ENCODE results near the gene OR10T2. TPM values are rescaled to one million over a fixed set of nuclear protein-coding genes. Genes with fewer than 3 reads are reported as not detected.

The OR10T2 gene
- total RNA-seq, 4 donors from 2014 or later, result not detected

GRCh38 chr1:158425027-158425426 lies 25.8 kb upstream of the OR10T2 start:
- H3K9me3 ChIP-seq, result no peaks in the 10 kb centered on the region
- no peaks in the 10 kb centered on the region for H3K4me1 ChIP-seq
- intact Hi-C loops (cut with DNase I; ENCODE audit: low total_unique reads), result no loop called here
- no peaks in the 10 kb centered on the region for H3K36me3 ChIP-seq
- TF ChIP-seq CTCF (IDR thresholded peaks at IDR 0.05) (no peak), POLR2A (IDR thresholded peaks at IDR 0.05) (no peak)
- H3K27ac ChIP-seq, result no peak overlapping the region
- H3K4me3 ChIP-seq, result no peak overlapping the region
- DNase-seq, result no peak
- H3K27me3 ChIP-seq, result no peaks in the 10 kb centered on the region

- Histone ChIP-seq H3K9me3 (no peaks in the 10 kb centered on the region), H3K27ac (no peak overlapping the region), H3K4me3 (no peak overlapping the region), H3K4me1 (no peaks in the 10 kb centered on the region), H3K36me3 (no peaks in the 10 kb centered on the region), H3K27me3 (no peaks in the 10 kb centered on the region)
- intact Hi-C loops (cut with DNase I; ENCODE audit: low total_unique reads), result no loop called here
- DNase-seq, result no peak
- TF ChIP-seq POLR2A (IDR thresholded peaks at IDR 0.05) (no peak), CTCF (IDR thresholded peaks at IDR 0.05) (no peak)
These were observed 22.9 kb upstream of the OR10T2 start for GRCh38 chr1:158422212-158422611.

GRCh38 chr1:158417586-158417985 lies 18.3 kb upstream of the OR10T2 start:
- no peak for TF ChIP-seq CTCF (IDR thresholded peaks at IDR 0.05)
- TF ChIP-seq POLR2A (IDR thresholded peaks at IDR 0.05), result no peak
- H3K36me3 ChIP-seq, result no peaks in the 10 kb centered on the region
- no peaks in the 10 kb centered on the region for H3K27me3 ChIP-seq
- intact Hi-C loops (cut with DNase I; ENCODE audit: low total_unique reads), result no loop called here
- H3K9me3 ChIP-seq, result no peaks in the 10 kb centered on the region
- no peak overlapping the region for H3K27ac ChIP-seq
- H3K4me1 ChIP-seq, result no peaks in the 10 kb centered on the region
- H3K4me3 ChIP-seq, result no peak overlapping the region
- DNase-seq, result no peak

GRCh38 chr1:158414651-158415345 lies 15.5 kb upstream of the OR10T2 start:
- H3K27me3 ChIP-seq, result no peaks in the 10 kb centered on the region

More at GRCh38 chr1:158414651-158415345, 15.5 kb upstream of the OR10T2 start:
- Histone ChIP-seq H3K4me1 (no peaks in the 10 kb centered on the region), H3K36me3 (no peaks in the 10 kb centered on the region), H3K9me3 (no peaks in the 10 kb centered on the region), H3K4me3 (no peak overlapping the region), H3K27ac (no peak overlapping the region)
- intact Hi-C loops (cut with DNase I; ENCODE audit: low total_unique reads), result no loop called here
- TF ChIP-seq POLR2A (IDR thresholded peaks at IDR 0.05) (no peak), CTCF (IDR thresholded peaks at IDR 0.05) (no peak)
- no peak for DNase-seq

Data from uterus (tissue), 4 donors.